Measurements from ENCODE around the gene ACOD1.

The ACOD1 gene

GRCh38 chr13:76992548-76993001, 44.3 kb downstream of the ACOD1 start:
- DNase-seq = peak; percentile 10

- no peak for DNase-seq
These were observed 44.7 kb downstream of the ACOD1 start for GRCh38 chr13:76993021-76993420.

- no peak for DNase-seq
These were observed 45.2 kb downstream of the ACOD1 start for GRCh38 chr13:76993473-76993872.

GRCh38 chr13:76994281-76994680, 46.0 kb downstream of the ACOD1 start:
- DNase-seq = no peak

- DNase-seq = no peak
These were observed 52.2 kb downstream of the ACOD1 start for GRCh38 chr13:77000475-77000874.

GRCh38 chr13:77001540-77001939, 53.2 kb downstream of the ACOD1 start:
- DNase-seq = no peak

- DNase-seq = no peak
These were observed 53.8 kb downstream of the ACOD1 start for GRCh38 chr13:77001963-77002587.

GRCh38 chr13:77002590-77003190, 54.4 kb downstream of the ACOD1 start:
- no peak for DNase-seq
